ENCODE data around the gene SLC1A3.

SLC1A3 gene

DNA sequence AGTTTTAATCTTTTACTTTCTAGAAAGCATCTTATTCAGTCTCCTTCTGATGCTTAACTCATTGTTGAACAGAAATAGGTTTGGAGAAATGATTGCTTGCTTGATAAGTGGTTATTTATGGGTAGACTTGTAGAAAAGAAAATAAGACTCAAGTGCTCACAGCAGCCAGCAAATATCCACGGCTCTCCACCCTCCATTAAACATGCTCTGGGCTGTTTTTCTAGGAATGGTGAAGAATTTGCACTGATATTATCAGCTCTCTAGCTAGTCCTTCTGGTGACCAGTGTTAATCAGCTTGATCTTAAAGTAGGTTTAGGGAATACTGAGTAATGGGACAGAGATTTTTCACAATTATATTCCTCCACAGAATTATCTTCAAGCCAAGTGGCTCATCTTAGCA lies 60.6 kb downstream of the SLC1A3 start:
- Histone ChIP-seq H3K27ac (ENCODE audit: low read length) (no peak overlapping the region), H3K4me1 (ENCODE audit: low read length) (no peaks in the 10 kb centered on the region), H4K20me1 (ENCODE audit: insufficient read depth, low read length) (no peaks in the 10 kb centered on the region), H3K9ac (ENCODE audit: low read length) (no peak overlapping the region), H3K9me3 (replicated peaks; ENCODE audit: insufficient read depth, low read length) (no peaks in the 10 kb centered on the region), H3K9me2 (replicated peaks; ENCODE audit: insufficient read depth, low read length) (no peaks in the 10 kb centered on the region), H3K36me3 (replicated peaks; ENCODE audit: insufficient read depth, low read length) (no peaks in the 10 kb centered on the region), H3K27me3 (replicated peaks; ENCODE audit: insufficient read depth, low read length) (no peaks in the 10 kb centered on the region), H3K79me2 (ENCODE audit: low read length) (no peaks in the 10 kb centered on the region), H3K4me2 (ENCODE audit: low read depth, low read length) (no peak overlapping the region), H3F3A (ENCODE audit: insufficient read depth, low read length) (no peaks in the 10 kb centered on the region), H2AFZ (ENCODE audit: low read length) (no peak overlapping the region), H3K4me3 (ENCODE audit: low read length) (no peak overlapping the region)
- no peak for DNase-seq
- TF ChIP-seq EZH2 (optimal IDR thresholded peaks at IDR 0.05; ENCODE audit: low read depth, low read length) (no peak), EZH2phosphoT487 (IDR thresholded peaks at IDR 0.05; ENCODE audit: low read length) (no peak)
- TF ChIP-seq, protein P1, sequence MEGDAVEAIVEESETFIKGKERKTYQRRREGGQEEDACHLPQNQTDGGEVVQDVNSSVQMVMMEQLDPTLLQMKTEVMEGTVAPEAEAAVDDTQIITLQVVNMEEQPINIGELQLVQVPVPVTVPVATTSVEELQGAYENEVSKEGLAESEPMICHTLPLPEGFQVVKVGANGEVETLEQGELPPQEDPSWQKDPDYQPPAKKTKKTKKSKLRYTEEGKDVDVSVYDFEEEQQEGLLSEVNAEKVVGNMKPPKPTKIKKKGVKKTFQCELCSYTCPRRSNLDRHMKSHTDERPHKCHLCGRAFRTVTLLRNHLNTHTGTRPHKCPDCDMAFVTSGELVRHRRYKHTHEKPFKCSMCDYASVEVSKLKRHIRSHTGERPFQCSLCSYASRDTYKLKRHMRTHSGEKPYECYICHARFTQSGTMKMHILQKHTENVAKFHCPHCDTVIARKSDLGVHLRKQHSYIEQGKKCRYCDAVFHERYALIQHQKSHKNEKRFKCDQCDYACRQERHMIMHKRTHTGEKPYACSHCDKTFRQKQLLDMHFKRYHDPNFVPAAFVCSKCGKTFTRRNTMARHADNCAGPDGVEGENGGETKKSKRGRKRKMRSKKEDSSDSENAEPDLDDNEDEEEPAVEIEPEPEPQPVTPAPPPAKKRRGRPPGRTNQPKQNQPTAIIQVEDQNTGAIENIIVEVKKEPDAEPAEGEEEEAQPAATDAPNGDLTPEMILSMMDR (IDR thresholded peaks at IDR 0.05; ENCODE audit: low read length): no peak

DNA sequence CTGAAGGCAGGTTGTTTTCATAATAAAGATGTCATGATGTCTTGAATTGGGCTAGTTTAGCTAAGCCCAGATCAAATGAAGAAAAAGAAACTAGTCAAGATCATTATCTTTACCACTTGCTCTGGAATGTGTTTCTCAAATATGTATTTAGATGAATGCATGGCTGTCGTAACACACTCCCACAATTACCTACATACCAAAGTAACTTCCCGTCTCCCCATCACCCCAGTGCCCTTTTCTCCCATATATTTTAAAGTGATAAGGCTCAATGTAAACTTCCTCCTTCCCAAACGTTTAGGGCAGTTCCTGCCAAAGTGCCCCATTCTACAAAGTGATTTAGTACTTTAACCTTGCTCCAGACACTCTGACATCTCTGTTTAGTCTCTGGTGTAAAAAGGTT lies 61.4 kb downstream of the SLC1A3 start:
- H3K9me3 ChIP-seq (replicated peaks; ENCODE audit: insufficient read depth, low read length): no peaks in the 10 kb centered on the region
- no peaks in the 10 kb centered on the region for H4K20me1 ChIP-seq (ENCODE audit: insufficient read depth, low read length)
- TF ChIP-seq EZH2 (optimal IDR thresholded peaks at IDR 0.05; ENCODE audit: low read depth, low read length): no peak
- TF ChIP-seq, protein P1 (IDR thresholded peaks at IDR 0.05; ENCODE audit: low read length): no peak
- TF ChIP-seq EZH2phosphoT487 (IDR thresholded peaks at IDR 0.05; ENCODE audit: low read length): no peak
- no peaks in the 10 kb centered on the region for H3K36me3 ChIP-seq (replicated peaks; ENCODE audit: insufficient read depth, low read length)
- no peak overlapping the region for H2AFZ ChIP-seq (ENCODE audit: low read length)
- no peaks in the 10 kb centered on the region for H3F3A ChIP-seq (ENCODE audit: insufficient read depth, low read length)
- H3K4me2 ChIP-seq (ENCODE audit: low read depth, low read length): no peak overlapping the region
- no peaks in the 10 kb centered on the region for H3K79me2 ChIP-seq (ENCODE audit: low read length)
- H3K27me3 ChIP-seq (replicated peaks; ENCODE audit: insufficient read depth, low read length): no peaks in the 10 kb centered on the region
- no peak for DNase-seq
- H3K27ac ChIP-seq (ENCODE audit: low read length): no peak overlapping the region
- H3K4me1 ChIP-seq (ENCODE audit: low read length): no peaks in the 10 kb centered on the region
- H3K4me3 ChIP-seq (ENCODE audit: low read length): no peak overlapping the region
- H3K9ac ChIP-seq (ENCODE audit: low read length): no peak overlapping the region
- no peaks in the 10 kb centered on the region for H3K9me2 ChIP-seq (replicated peaks; ENCODE audit: insufficient read depth, low read length)

DNA sequence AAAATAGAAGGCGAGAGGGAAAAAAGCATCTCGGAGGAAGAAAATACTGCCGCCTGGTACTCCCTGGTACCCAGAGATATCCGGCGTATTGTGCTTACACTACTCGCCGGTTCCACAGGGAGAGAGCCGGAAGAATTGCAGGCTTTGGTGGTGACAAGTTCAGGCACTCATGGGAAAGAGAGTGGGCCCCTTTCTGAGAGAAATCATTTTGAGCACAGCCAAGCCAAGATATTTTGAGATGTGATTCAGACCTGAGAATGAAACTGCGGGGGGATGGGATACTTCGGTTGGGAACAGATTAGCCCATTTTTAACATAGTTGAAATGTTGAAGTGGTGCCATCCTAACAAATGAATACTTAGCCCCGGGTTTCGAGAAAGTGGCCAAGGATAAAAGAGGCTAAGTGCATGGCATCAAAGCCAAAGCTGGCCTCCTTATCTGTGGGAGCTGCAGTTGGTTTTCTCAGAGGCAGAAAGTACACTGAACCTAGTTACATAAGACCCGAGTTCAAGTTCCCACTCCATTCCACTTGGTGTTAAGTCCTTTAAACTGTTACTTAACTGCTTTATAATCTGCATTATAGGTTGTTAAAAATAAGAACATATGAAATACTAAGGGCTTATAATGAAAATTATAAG lies 62.7 kb downstream of the SLC1A3 start:
- H3K4me2 ChIP-seq (ENCODE audit: low read depth, low read length): no peak overlapping the region
- no peaks in the 10 kb centered on the region for H3K36me3 ChIP-seq (replicated peaks; ENCODE audit: insufficient read depth, low read length)
- H2AFZ ChIP-seq (ENCODE audit: low read length): no peak overlapping the region
- H3K9me2 ChIP-seq (replicated peaks; ENCODE audit: insufficient read depth, low read length): no peaks in the 10 kb centered on the region
- no peaks in the 10 kb centered on the region for H3K4me1 ChIP-seq (ENCODE audit: low read length)
- H3K27me3 ChIP-seq (replicated peaks; ENCODE audit: insufficient read depth, low read length): no peaks in the 10 kb centered on the region
- H3F3A ChIP-seq (ENCODE audit: insufficient read depth, low read length): no peaks in the 10 kb centered on the region
- TF ChIP-seq, protein P1 (IDR thresholded peaks at IDR 0.05; ENCODE audit: low read length): no peak
- TF ChIP-seq EZH2 (optimal IDR thresholded peaks at IDR 0.05; ENCODE audit: low read depth, low read length): no peak
- no peak for TF ChIP-seq EZH2phosphoT487 (IDR thresholded peaks at IDR 0.05; ENCODE audit: low read length)
- no peak overlapping the region for H3K27ac ChIP-seq (ENCODE audit: low read length)
- no peaks in the 10 kb centered on the region for H3K9me3 ChIP-seq (replicated peaks; ENCODE audit: insufficient read depth, low read length)
- no peak for DNase-seq
- no peaks in the 10 kb centered on the region for H4K20me1 ChIP-seq (ENCODE audit: insufficient read depth, low read length)
- no peak overlapping the region for H3K9ac ChIP-seq (ENCODE audit: low read length)
- no peak overlapping the region for H3K4me3 ChIP-seq (ENCODE audit: low read length)
- H3K79me2 ChIP-seq (ENCODE audit: low read length): no peaks in the 10 kb centered on the region
